ENCODE data around the gene E2F2. TPM values are rescaled to one million over a fixed set of nuclear protein-coding genes. Genes with fewer than 3 reads are reported as not detected.
"Not testable (repeated sequence)": the region's sequence is repeated elsewhere in the genome, so short reads cannot be mapped to it uniquely, and the experiment has no call there.

Gene E2F2
- total RNA-seq, 1 experiment from 2014 or later = 4.7 TPM

DNA sequence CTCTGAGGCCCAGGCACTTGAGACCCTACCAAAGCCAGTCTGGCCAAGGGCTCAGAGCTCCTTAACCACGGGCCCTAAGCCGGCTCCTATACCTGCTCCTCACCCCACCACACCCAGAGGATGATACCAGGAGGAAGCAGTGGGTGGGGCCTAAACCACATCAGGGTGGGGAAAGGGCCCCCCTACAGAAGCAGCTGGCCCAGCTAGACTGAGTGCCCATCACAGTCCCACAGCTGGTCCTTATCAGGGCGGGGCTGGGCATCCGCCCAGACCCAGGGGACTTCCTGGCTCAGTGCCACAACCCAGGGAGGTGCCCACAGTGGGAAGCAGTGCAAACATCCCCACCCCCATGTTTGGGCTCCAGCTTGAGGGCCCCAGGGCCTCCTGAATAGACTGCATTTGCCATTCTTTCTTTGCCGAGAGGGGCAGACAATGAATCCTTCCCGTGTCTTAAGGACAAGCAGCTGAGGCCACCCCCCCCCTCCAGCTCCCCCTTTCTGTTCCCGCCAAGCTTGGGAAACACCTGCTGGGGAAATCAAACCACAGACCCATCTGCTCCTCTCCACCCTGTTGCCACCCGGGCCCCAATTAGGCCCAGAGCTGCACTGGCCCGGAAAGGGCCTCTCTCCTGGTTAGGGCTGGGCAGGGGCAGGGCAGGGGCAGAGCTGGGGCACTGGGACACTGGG lies 6.2 kb downstream of the E2F2 start:
- DNase-seq (ENCODE audit: low spot score) = peak; percentile 38

DNA sequence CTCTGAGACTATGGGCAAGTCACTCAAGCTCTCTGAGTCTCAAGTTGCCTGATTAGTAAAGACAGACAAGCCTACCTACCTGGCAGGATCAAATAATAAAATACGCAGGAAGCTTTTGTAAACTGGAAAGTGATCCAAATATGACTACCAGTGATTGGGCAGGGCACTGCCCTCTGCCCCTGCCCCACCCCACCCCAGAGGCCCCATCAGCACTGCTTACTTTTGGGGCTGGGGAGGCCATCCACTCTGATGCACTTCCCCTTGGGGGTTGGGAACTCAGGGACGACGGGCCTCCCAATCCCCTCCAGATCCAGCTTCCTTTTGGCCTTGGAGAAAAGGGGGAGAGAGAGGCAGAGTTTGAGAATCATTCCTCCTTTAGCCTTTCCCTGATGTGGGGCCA lies 6.9 kb downstream of the E2F2 start:
- DNase-seq (ENCODE audit: low spot score) = no peak

DNA sequence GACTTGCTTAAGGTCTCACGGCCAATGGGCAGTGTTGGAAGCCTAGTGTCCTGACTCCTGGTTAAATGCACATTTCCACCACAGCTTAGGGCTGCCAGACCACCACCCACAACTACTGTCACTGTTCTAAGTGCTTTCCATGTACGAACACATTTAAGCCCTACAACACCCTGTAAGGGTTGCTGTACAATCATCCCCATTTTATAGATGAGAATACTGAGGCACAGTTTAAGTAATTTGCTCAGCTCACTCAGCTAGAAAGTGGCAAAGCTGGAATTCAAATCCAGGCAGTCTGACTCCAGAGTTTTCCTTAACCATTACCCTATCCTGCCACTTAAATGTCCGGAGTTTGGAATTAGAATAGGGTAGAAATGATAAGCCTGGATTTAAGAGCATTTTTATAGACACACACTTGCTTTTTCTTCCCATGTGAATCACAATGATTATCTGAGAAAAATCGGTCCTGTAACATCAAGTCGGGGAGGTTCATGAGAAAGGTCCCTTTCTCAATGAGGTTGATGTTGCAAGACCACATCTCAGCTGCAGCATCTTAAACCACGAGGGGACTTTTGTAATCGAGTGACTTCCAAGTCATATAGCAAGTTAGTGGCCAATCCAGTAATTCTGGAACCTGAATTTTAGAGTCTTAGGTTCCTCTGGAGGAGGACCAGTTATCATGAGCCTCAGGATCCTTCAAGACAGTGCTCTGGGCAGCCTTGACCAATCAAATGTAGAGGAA lies 8.6 kb downstream of the E2F2 start:
- DNase-seq (ENCODE audit: low spot score) = no peak

DNA sequence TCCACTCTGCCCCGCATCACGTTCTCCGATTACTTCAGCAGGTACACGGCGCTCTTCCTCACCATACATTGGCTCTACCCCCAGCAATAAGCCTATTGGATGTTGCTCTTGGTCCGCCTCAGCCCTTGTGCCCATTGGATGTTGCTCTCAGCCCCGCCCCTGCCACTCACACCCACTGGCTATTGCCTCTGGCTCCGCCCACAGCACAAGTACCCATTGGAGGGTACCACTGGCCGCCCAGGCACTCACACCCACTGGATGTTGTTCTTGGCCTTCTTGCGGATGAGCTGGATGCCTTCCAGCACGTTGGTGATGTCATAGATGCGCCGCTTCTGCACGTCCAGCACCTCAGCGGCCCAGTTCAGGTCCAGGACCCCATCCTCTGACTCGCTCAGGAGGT lies 9.4 kb downstream of the E2F2 start:
- no peak for DNase-seq (ENCODE audit: low spot score)

DNA sequence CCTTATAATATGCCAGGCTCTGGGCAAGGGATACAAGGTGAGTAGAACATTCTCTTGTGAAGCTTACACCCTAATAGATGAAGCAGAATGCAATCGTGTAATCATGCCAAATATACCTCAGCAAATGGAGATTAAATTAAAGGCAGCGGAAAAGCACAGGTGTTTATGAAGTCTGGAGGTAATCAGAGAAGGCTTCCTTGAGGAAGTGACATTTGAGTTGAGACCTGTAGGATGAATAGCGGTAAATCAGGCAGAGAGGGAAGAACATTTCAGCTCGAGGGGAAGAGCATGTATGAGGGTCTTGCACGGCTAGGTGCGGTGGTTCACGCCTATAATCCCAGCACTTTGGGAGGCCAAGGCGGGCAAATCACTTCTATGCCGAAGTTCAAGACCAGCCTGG lies 13.5 kb downstream of the E2F2 start:
- no peak for DNase-seq (ENCODE audit: low spot score)

DNA sequence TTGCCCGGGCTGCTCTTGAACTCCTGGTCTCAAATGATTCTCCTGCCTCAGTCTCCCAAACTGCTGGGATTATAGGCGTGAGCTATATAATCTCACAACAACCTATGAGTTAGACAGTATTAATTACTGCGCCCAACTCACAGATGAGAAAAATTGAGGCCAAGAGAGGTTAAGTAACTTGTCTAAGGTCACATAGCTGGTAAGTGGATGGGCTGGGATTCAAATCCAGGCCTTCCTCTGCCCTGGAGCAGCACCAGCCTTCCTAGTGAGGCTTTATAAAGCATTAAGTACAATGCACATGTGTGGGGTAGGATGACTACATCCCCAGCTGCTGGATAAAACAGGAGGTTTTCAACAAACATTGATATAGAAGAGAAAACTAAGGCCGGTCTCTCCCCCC lies 15.1 kb downstream of the E2F2 start:
- DNase-seq (ENCODE audit: low spot score) = no peak

DNA sequence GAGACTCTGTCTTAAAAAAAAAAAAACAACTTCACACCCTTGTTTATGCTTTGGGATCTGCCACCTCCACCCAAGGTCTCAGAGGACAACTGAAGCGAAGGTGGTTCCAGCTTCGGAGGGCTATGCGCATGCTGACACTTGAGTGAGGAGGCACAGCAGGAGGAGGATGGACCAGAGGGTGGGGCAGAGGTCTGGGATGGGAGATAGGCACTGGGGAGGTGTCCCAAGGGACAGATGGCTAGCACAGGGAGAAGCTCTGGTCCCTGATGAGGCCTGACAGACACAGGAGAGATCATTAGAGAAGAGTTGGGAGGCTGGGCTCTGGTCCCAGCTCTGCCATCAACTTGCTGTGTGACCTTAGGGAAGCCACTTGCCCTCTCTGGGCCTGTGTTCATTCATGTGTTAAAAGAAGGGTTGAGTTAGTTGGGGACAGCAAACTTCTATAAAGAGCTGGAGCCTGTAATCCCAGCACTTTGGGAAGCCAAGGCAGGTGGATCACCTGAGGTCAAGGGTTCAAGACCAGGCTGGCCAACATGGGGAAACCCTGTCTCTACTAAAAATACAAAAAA lies 16.8 kb downstream of the E2F2 start:
- DNase-seq (ENCODE audit: low spot score) = no peak

DNA sequence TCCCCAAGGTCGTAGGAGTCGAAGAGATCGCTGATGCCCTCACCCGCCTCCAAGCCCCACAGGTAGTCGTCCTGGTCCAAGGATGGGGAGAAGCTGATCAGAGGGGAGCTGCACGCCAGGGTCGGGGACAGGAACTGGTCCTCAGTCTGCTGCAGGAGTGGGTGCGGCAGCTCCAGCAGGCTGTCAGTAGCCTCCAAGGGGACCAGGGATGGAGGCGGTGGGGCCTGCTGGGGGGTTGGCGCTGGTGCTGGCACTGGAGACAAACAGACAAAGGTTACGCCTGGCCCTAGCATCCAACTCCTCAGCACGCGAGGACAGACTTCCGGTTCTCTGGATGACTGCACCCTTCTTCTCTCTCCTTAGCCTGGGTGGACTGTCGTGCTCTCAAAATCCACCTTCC lies 21.1 kb downstream of the E2F2 start:
- no peak for DNase-seq (ENCODE audit: low spot score)

DNA sequence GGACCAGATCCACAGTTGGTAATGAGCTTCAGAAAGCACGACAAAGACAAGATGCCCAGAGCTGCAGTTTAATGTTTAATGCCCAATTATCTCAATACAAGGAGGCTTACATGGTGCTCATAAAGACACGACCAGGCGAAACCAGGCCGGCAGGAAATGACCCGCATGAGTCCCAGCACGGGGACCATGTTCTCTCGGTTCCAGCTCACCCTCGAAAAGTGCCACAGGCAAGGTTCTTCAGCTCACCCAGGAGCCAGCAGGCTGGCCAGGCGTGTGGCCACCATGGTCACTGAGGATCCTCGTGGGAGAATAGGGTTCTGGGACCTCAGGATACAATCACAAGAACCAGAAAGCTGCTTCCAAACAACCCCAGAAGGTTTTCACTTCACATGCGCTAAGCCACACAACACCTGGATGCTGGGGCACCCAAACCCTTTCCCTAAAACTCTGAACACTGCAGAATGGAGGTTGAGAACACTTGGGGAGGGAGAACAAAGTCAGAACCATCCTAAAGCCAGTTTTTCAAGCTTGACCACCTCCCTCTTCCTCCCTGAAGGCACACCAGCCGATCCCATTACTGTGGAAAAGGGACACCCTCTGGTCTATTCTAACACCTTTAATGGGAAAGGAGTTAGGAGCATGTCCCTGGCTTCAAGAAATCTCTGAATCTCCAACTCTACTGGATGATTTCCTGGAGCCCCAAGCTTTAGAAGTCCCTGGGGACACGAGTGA lies 24.5 kb downstream of the E2F2 start:
- no peak for DNase-seq (ENCODE audit: low spot score)

DNA sequence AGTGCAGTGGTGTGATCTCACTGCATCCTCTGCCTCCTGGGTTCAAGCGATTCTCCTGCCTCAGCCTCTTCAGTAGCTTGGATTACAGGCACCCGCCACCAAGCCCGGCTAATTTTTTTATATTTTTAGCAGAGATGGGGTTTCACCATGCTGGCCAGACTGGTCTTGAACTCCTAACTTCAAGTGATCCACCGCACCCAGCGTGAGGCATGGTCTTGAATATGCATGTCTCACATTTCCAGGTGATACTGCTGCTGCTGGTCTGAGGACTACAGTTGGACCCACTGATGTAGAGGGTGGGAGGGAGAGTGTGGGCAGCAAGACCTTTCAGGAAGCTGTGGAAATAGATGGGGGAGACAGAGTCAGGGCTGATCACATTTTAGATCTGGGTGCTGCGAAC lies 25.2 kb downstream of the E2F2 start:
- DNase-seq (ENCODE audit: low spot score) = no peak

DNA sequence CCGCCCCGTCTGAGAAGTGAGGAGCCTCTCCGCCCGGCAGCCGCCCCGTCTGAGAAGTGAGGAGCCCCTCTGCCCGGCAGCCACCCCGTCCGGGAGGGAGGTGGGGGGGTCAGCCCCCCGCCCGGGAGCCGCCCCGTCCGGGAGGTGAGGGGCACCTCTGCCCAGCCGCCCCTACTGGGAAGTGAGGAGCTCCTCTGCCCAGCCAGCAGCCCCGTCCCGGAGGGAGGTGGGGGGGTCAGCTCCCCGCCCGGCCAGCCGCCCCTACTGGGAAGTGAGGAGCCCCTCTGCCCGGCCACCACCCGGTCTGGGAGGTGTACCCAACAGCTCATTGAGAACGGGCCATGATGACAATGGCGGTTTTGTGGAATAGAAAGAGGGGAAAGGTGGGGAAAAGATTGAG lies 26.9 kb downstream of the E2F2 start:
- not testable (repeated sequence) for DNase-seq (ENCODE audit: low spot score)

DNA sequence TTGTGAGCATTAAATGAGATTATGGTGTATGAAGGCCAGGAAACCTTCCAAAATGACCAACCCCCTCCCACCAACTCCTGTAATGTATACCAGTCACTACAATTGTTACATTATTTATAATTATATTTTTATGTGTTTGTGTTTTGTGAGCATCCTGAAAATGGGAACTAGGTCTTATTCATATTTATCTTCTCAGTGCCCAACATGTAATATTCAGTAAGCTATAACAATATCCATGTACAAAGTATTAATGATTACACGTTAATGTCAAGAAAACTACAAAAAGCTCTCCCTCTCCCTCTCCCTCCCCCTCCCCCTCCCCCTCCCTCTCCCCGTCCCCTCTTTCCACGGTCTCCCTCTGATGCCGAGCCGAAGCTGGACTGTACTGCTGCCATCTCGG lies 28.1 kb downstream of the E2F2 start:
- no peak for DNase-seq (ENCODE audit: low spot score)

DNA sequence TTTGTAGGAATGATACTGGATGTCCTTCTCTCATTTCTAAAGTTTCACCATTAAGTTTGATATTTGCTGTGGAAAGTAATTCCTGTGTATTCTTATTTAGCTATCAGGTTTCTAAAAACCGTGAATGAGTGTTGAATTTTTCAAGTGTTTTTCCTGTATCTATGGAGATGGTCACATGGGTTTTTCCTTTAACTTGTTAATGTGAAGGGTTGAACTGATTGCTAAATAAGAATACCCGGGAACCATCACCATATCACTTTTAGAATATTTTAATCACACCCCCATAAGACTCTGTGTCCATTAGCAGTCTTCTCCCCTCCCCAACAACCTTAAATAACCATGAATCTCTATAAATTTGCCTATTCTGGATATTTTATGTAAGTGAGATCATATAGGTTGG lies 30.6 kb downstream of the E2F2 start:
- DNase-seq (ENCODE audit: low spot score) = peak; percentile 4

DNA sequence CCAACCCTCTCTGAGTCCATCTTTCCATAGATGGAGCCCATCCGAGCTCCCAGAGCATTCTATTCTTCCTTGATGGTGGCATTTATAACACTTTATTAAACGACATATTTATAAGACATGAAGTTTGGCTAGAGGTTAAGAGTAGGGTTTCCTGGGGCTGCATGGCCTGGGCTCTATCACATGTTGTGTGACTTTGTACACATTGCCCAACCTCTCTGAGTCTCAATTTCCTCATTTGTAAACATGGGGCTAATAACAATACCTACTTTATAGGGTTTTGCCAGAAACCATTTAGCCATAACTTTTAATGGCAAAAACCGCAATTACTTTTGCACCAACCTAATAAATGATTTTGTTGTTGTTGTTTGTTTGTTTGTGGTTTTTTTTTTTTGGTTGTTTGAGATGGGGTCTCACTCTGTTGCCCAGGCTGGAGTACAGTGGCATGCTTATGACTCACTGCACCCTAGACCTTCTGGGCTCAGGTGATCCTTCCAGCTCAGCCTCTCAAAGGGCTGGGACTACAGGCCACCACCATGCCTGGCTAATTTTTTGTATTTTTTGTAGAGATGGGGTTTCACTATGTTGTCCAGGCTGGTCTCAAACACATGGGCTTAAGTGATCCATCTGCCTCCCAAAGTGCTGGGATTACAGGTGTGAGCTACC lies 33.1 kb downstream of the E2F2 start:
- DNase-seq (ENCODE audit: low spot score) = no peak

DNA sequence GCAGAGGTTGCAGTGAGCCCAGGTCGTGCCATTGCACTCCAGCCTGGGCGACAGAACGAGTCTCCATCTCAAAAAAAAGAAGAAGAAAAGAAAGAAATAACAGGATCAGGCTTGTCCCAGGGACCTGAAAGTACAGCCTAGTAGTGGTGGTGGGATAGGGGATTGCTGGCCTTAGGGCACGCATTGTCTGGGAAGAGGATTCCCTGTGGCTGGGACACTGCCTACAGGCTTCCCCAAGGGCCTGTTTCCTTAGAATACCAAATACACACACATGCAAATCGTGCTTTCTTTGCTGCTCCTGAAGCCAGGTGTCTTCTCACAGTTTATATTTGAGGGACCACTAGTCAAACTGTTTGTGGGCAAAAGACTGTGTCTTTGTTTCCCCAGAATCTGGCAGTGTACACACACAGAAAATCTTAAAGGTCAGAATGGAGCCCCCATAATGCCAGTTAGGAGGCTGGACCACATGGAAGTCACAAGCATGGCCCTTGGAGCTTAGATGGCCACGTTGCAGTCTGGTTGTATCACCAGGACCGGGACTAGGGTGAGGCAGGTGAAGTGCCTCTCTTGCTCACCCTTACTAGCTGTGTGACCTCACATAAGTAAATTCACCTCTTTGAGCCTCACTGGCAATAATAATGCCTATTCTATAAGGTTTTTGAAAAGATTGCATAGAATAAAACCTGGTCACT lies 34.4 kb downstream of the E2F2 start:
- DNase-seq (ENCODE audit: low spot score) = no peak

DNA sequence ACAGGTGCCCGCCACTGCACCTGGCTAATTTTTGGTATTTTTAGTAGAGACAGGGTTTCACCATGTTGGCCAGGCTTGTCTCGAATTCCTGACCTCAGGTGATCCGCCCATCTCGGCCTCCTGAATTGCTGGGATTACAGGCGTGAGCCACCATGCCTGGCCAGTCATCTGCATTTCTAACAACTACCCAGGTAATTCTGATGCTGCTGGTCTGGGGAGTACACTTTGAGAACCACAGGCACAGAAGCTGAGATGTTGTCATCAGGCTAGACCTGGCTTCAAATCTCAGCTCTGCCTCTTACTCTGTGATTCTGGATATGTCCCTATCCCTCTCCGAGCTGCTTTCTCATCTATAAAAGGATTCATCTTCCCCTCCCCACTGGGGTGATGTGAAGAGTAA lies 36.2 kb downstream of the E2F2 start:
- not testable (repeated sequence) for DNase-seq (ENCODE audit: low spot score)

DNA sequence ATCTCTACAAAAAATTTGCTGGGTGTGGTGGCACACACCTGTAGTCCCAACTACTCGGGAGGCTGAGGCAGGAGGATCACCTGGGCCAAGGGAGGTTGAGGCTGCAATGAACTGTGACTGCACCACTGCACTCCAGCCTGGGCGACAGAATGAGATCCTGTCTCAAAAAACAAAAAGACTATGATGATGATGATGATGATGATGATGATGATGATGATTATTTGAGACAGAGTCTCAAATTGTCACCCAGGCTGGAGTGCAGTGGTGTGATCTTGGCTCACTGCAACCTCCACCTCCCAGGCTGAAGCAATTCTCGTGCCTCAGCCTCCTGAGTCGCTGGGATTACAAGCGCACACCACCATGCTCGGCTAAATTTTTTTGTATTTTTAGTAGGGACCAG lies 38.3 kb downstream of the E2F2 start:
- not testable (repeated sequence) for DNase-seq (ENCODE audit: low spot score)

DNA sequence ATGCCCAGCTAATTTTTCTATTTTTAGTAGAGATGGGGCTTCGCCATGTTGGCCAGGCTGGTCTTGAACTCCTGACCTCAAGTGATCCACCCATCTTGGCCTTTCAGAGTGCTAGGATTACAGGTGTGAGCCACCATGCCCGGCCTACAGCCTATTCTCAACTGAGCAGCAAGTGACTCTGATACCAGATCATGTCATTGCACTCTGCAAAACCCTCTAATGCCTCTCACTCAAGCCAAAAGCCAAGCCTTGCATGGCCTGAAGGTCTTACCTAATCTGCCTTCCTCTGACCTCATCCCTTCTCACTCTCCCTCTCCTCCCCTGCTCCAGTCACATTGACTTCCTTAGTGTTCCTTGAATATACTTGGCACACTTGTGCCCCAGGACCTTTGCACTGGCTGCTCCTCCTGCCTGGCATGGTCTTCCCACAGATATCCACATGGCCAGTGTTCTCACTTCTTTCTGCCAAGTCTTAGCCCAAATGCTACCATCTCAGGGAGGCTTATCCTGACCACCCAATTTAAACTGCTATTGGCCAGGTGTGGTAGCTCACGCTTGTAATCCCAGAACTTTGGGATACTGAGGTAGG lies 38.8 kb downstream of the E2F2 start:
- DNase-seq (ENCODE audit: low spot score) = no peak

DNA sequence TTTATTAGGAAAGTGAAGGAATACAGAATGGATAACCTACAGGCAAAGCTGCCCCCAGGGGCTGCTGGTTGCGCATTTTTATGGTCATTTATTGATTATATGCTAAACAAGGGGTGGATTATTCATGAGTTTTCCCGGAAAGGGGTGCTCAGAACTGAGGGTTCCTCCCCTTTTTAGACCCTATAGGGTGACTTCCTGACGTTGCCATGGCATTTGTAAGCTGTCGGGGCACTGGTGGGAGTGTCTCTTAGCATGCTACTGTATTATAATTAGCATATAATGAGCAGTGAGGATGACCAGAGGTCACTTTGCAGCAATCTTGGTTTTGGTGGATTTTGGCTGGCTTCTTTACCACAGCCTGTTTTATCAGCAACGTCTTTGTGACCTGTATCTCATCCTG lies 41.2 kb downstream of the E2F2 start:
- DNase-seq (ENCODE audit: low spot score) = no peak

DNA sequence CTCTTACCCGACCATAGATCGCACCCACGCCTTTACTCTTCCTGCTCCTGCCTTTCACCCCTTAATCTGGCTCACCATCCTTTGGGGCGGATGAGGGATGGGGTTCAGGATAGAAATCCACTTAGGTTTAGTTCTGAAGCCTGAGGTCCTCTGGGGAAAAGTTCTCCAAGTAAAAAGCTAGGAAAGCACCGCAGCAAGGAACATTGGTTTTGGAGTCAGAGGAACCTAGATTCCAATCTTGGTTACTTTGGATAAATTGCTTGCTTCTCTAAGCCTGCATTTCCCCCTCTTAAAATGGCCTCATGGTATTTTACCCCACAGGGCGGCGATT lies 46.1 kb downstream of the E2F2 start:
- DNase-seq (ENCODE audit: low spot score) = no peak

Data from HT-29 (cell line).